Measurements from ENCODE around the gene HNRNPA2B1.
"Not testable (repeated sequence)": the region's sequence is repeated elsewhere in the genome, so short reads cannot be mapped to it uniquely, and the experiment has no call there.

DNA sequence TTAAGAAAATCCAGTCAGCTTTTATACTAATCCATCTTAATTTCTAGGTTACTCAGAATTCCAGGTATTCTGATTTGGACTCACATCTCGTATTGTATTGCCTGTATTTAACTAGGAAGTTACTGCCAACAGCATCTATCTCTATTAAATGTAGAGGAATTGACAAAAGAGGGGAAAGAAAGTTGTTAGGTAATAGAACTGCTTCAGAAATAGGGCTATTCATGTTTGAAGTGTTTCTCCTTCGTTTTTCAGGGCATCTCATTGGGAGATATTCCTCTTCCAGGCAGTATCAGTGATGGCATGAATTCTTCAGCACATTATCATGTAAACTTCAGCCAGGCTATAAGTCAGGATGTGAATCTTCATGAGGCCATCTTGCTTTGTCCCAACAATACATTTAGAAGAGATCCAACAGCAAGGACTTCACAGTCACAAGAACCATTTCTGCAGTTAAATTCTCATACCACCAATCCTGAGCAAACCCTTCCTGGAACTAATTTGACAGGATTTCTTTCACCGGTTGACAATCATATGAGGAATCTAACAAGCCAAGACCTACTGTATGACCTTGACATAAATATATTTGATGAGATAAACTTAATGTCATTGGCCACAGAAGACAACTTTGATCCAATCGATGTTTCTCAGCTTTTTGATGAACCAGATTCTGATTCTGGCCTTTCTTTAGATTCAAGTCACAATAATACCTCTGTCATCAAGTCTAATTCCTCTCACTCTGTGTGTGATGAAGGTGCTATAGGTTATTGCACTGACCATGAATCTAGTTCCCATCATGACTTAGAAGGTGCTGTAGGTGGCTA is 16.1 kb downstream of the HNRNPA2B1 start:
- TF ChIP-seq, protein P1, sequence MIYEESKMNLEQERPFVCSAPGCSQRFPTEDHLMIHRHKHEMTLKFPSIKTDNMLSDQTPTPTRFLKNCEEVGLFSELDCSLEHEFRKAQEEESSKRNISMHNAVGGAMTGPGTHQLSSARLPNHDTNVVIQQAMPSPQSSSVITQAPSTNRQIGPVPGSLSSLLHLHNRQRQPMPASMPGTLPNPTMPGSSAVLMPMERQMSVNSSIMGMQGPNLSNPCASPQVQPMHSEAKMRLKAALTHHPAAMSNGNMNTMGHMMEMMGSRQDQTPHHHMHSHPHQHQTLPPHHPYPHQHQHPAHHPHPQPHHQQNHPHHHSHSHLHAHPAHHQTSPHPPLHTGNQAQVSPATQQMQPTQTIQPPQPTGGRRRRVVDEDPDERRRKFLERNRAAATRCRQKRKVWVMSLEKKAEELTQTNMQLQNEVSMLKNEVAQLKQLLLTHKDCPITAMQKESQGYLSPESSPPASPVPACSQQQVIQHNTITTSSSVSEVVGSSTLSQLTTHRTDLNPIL (CRISPR knock-in tag; IDR thresholded peaks at IDR 0.05; ENCODE audit: low read depth): 0 out of 2 replicates have a peak, but pooled peaks have one; percentile 40
- TF ChIP-seq, protein P2, sequence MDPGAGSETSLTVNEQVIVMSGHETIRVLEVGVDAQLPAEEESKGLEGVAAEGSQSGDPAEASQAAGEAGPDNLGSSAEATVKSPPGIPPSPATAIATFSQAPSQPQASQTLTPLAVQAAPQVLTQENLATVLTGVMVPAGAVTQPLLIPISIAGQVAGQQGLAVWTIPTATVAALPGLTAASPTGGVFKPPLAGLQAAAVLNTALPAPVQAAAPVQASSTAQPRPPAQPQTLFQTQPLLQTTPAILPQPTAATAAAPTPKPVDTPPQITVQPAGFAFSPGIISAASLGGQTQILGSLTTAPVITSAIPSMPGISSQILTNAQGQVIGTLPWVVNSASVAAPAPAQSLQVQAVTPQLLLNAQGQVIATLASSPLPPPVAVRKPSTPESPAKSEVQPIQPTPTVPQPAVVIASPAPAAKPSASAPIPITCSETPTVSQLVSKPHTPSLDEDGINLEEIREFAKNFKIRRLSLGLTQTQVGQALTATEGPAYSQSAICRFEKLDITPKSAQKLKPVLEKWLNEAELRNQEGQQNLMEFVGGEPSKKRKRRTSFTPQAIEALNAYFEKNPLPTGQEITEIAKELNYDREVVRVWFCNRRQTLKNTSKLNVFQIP (CRISPR knock-in tag; IDR thresholded peaks at IDR 0.05; ENCODE audit: borderline replicate concordance, low read depth): not testable (repeated sequence)
- TF ChIP-seq ARNTL (CRISPR knock-in tag; IDR thresholded peaks at IDR 0.05; ENCODE audit: borderline replicate concordance, low read depth); ISL1 (CRISPR knock-in tag; IDR thresholded peaks at IDR 0.05); RARB (CRISPR knock-in tag; IDR thresholded peaks at IDR 0.05); ZFP3 (CRISPR knock-in tag; IDR thresholded peaks at IDR 0.05); ZFP30 (CRISPR knock-in tag; IDR thresholded peaks at IDR 0.05): not testable (repeated sequence)
- TF ChIP-seq, protein P3, sequence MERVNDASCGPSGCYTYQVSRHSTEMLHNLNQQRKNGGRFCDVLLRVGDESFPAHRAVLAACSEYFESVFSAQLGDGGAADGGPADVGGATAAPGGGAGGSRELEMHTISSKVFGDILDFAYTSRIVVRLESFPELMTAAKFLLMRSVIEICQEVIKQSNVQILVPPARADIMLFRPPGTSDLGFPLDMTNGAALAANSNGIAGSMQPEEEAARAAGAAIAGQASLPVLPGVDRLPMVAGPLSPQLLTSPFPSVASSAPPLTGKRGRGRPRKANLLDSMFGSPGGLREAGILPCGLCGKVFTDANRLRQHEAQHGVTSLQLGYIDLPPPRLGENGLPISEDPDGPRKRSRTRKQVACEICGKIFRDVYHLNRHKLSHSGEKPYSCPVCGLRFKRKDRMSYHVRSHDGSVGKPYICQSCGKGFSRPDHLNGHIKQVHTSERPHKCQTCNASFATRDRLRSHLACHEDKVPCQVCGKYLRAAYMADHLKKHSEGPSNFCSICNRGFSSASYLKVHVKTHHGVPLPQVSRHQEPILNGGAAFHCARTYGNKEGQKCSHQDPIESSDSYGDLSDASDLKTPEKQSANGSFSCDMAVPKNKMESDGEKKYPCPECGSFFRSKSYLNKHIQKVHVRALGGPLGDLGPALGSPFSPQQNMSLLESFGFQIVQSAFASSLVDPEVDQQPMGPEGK (CRISPR knock-in tag; IDR thresholded peaks at IDR 0.05; ENCODE audit: borderline replicate concordance): not testable (repeated sequence)
- TF ChIP-seq, protein P4, sequence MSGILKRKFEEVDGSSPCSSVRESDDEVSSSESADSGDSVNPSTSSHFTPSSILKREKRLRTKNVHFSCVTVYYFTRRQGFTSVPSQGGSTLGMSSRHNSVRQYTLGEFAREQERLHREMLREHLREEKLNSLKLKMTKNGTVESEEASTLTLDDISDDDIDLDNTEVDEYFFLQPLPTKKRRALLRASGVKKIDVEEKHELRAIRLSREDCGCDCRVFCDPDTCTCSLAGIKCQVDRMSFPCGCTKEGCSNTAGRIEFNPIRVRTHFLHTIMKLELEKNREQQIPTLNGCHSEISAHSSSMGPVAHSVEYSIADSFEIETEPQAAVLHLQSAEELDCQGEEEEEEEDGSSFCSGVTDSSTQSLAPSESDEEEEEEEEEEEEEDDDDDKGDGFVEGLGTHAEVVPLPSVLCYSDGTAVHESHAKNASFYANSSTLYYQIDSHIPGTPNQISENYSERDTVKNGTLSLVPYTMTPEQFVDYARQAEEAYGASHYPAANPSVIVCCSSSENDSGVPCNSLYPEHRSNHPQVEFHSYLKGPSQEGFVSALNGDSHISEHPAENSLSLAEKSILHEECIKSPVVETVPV (CRISPR knock-in tag; IDR thresholded peaks at IDR 0.05): not testable (repeated sequence)
